Measurements from ENCODE around the gene GPC3.

- TF ChIP-seq CTCF (IDR thresholded peaks at IDR 0.05) (no peak), POLR2A (IDR thresholded peaks at IDR 0.05) (no peak)
These were observed 202.1 kb downstream of the GPC3 start for GRCh38 chrX:133783274-133783673.

Measured in thyroid gland (tissue), 4 donors.